ENCODE data around the gene MCTP2.

The MCTP2 gene

DNA sequence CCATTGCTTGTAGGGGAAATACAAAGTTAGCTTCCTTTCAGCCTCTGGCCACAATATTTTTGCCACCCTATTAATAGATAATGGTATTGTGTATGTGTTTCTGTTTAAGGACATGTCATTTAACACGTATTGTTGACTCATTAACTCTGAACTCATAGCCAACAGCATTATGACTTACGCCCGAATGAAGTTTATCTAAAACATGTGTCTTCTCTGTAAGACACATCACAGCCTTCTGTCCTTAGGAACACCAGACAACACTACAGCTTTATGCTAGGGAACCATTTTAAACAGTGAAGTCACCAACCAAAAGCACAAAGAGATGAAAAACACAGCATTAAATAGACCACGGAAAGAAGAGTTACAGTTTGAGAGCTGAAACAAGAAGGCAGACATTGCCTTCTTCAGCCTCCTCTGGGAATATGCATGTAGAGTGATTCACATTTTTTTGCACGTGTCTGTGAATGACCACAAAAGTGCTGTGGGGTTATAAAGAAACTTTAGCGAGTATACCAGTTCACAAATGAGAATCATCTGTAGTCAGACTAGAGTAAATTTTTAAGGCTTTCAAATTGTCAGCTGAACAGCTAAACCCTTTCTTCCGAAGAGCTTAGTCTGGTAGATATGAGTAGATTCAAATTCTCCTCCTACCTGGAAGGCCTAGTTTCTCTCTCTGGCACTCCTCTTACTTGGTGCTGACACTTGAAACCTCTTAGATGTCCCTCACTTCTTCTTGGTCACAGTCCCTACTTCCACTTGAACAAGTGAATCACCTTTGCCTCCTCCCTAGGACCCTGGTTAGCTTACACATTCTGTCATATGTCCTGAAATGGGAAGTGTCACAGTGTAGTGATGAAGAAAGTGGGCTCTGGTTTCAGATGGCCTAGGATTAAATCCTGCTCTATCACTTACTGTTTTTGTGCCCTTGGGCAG, 32.2 kb downstream of the MCTP2 start:
- peaks cover 7% of the 10 kb centered on the region for H3K4me1 ChIP-seq (ENCODE audit: control insufficient read depth, insufficient read depth, low read length, poor library complexity, severe bottlenecking)
- no peak overlapping the region for H3K4me3 ChIP-seq (ENCODE audit: extremely low read depth, insufficient read depth, low read length, poor library complexity, severe bottlenecking)
- H3K9me3 ChIP-seq (ENCODE audit: control insufficient read depth, low read length), result no peaks in the 10 kb centered on the region
- 83 to 95% methylated on average over 5 of the region's 7 CpGs for WGBS, 2 experiments (ENCODE audit: insufficient coverage in 2 of 2)
- no peaks in the 10 kb centered on the region for H3K36me3 ChIP-seq (ENCODE audit: control insufficient read depth, insufficient read depth, low read length)
- no peak overlapping the region for H3K27ac ChIP-seq (ENCODE audit: low read depth, low read length, severe bottlenecking)

DNA sequence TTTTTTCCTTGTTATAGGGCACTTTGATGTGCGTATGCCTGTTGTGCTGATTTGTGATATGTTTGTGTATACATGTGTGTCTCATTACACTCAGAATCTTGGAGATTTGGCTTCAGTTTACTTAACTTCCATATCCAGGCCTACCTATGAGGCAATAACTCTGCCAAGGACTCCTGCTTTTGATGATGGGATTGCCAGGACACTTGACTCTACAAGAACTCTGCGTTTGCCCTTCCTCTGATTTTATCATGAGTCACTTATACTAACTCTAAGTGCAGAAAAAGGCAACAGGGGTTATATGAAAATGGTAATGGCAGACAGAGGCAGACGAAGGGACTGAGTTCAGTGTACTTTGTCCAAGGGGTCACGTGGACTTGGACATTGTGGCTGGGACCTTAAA, 33.6 kb downstream of the MCTP2 start:
- H3K4me1 ChIP-seq (ENCODE audit: control insufficient read depth, insufficient read depth, low read length, poor library complexity, severe bottlenecking), result peaks cover 7% of the 10 kb centered on the region
- no peaks in the 10 kb centered on the region for H3K9me3 ChIP-seq (ENCODE audit: control insufficient read depth, low read length)
- no peaks in the 10 kb centered on the region for H3K36me3 ChIP-seq (ENCODE audit: control insufficient read depth, insufficient read depth, low read length)
- WGBS, 2 experiments (ENCODE audit: insufficient coverage in 2 of 2), result 94% methylated on average over 3 of the region's 4 CpGs; no CpG with 5 or more reads in 1 of the 2 experiments
- H3K27ac ChIP-seq (ENCODE audit: low read depth, low read length, severe bottlenecking), result no peak overlapping the region
- no peak overlapping the region for H3K4me3 ChIP-seq (ENCODE audit: extremely low read depth, insufficient read depth, low read length, poor library complexity, severe bottlenecking)

- Histone ChIP-seq H3K9me3 (ENCODE audit: control insufficient read depth, low read length) (no peaks in the 10 kb centered on the region), H3K4me1 (ENCODE audit: control insufficient read depth, insufficient read depth, low read length, poor library complexity, severe bottlenecking) (peaks cover 7% of the 10 kb centered on the region), H3K36me3 (ENCODE audit: control insufficient read depth, insufficient read depth, low read length) (no peaks in the 10 kb centered on the region), H3K27ac (ENCODE audit: low read depth, low read length, severe bottlenecking) (no peak overlapping the region), H3K4me3 (ENCODE audit: extremely low read depth, insufficient read depth, low read length, poor library complexity, severe bottlenecking) (no peak overlapping the region)
- 63% methylated on average over 5 of the region's 6 CpGs; no CpG with 5 or more reads in 1 of the 2 experiments for WGBS, 2 experiments (ENCODE audit: insufficient coverage in 2 of 2)
Measured at GRCh38 chr15:94265982-94266381, 34.6 kb downstream of the MCTP2 start.

GRCh38 chr15:94266789-94267188, 35.4 kb downstream of the MCTP2 start:
- Histone ChIP-seq H3K4me1 (ENCODE audit: control insufficient read depth, insufficient read depth, low read length, poor library complexity, severe bottlenecking) (peaks cover 7% of the 10 kb centered on the region), H3K9me3 (ENCODE audit: control insufficient read depth, low read length) (no peaks in the 10 kb centered on the region), H3K36me3 (ENCODE audit: control insufficient read depth, insufficient read depth, low read length) (no peaks in the 10 kb centered on the region), H3K27ac (ENCODE audit: low read depth, low read length, severe bottlenecking) (no peak overlapping the region), H3K4me3 (ENCODE audit: extremely low read depth, insufficient read depth, low read length, poor library complexity, severe bottlenecking) (no peak overlapping the region)
- 67 to 100% methylated on average over 1 of the region's 3 CpGs for WGBS, 2 experiments (ENCODE audit: insufficient coverage in 2 of 2)

- H3K9me3 ChIP-seq (ENCODE audit: control insufficient read depth, low read length), result no peaks in the 10 kb centered on the region
- no peak overlapping the region for H3K27ac ChIP-seq (ENCODE audit: low read depth, low read length, severe bottlenecking)
- no peaks in the 10 kb centered on the region for H3K36me3 ChIP-seq (ENCODE audit: control insufficient read depth, insufficient read depth, low read length)
- H3K4me1 ChIP-seq (ENCODE audit: control insufficient read depth, insufficient read depth, low read length, poor library complexity, severe bottlenecking), result peaks cover 7% of the 10 kb centered on the region
- WGBS, 2 experiments (ENCODE audit: insufficient coverage in 2 of 2), result 71% methylated on average over 1 of the region's 2 CpGs; no CpG with 5 or more reads in 1 of the 2 experiments
- no peak overlapping the region for H3K4me3 ChIP-seq (ENCODE audit: extremely low read depth, insufficient read depth, low read length, poor library complexity, severe bottlenecking)
Measured at GRCh38 chr15:94269954-94270353, 38.6 kb downstream of the MCTP2 start.

- no peak overlapping the region for H3K27ac ChIP-seq (ENCODE audit: low read depth, low read length, severe bottlenecking)
- 100% methylated on average over 1 of the region's 2 CpGs; no CpG with 5 or more reads in 1 of the 2 experiments for WGBS, 2 experiments (ENCODE audit: insufficient coverage in 2 of 2)
- no peaks in the 10 kb centered on the region for H3K36me3 ChIP-seq (ENCODE audit: control insufficient read depth, insufficient read depth, low read length)
- H3K4me3 ChIP-seq (ENCODE audit: extremely low read depth, insufficient read depth, low read length, poor library complexity, severe bottlenecking), result no peak overlapping the region
- H3K9me3 ChIP-seq (ENCODE audit: control insufficient read depth, low read length), result no peaks in the 10 kb centered on the region
- H3K4me1 ChIP-seq (ENCODE audit: control insufficient read depth, insufficient read depth, low read length, poor library complexity, severe bottlenecking), result peaks cover 7% of the 10 kb centered on the region
Measured at GRCh38 chr15:94270570-94270969, 39.2 kb downstream of the MCTP2 start.

DNA sequence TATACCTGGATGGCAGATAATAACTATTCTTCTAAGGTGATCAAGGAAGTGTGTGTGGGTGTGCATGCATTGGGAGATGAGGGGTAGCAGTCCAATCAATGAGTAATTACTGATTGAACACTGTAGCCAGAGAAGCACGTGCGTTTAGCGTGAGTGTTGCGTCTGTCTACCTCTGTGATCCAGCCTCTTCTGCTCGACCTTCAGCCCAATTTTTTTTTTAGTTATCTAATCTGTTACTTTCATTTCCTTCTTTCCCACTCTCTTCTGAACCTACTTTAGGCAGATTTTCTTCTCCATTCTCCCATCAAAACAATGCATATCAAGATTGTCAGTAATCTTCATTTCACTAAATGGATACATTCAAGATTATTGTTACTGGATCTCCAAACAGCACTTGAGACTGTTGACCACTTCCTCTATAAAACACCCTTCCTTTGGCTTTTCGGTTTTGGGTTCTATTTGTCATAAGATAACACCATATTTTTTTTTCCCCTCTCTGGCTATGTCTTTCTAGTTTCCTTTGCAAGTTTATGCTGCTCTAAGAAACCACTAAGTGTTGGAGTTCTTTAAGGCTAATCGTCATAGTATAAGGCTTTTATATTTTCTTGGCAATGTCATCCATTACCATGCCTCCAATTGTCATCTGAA, 41.0 kb downstream of the MCTP2 start:
- 90 to 91% methylated on average over 6 of the region's 7 CpGs for WGBS, 2 experiments (ENCODE audit: insufficient coverage in 2 of 2)
- Histone ChIP-seq H3K27ac (ENCODE audit: low read depth, low read length, severe bottlenecking) (no peak overlapping the region), H3K4me3 (ENCODE audit: extremely low read depth, insufficient read depth, low read length, poor library complexity, severe bottlenecking) (no peak overlapping the region), H3K9me3 (ENCODE audit: control insufficient read depth, low read length) (no peaks in the 10 kb centered on the region), H3K4me1 (ENCODE audit: control insufficient read depth, insufficient read depth, low read length, poor library complexity, severe bottlenecking) (no peaks in the 10 kb centered on the region), H3K36me3 (ENCODE audit: control insufficient read depth, insufficient read depth, low read length) (no peaks in the 10 kb centered on the region)

- 63 to 80% methylated on average over 1 of the region's 1 CpG for WGBS, 2 experiments (ENCODE audit: insufficient coverage in 2 of 2)
- Histone ChIP-seq H3K9me3 (ENCODE audit: control insufficient read depth, low read length) (no peaks in the 10 kb centered on the region), H3K27ac (ENCODE audit: low read depth, low read length, severe bottlenecking) (no peak overlapping the region), H3K4me3 (ENCODE audit: extremely low read depth, insufficient read depth, low read length, poor library complexity, severe bottlenecking) (no peak overlapping the region), H3K4me1 (ENCODE audit: control insufficient read depth, insufficient read depth, low read length, poor library complexity, severe bottlenecking) (no peaks in the 10 kb centered on the region), H3K36me3 (ENCODE audit: control insufficient read depth, insufficient read depth, low read length) (no peaks in the 10 kb centered on the region)
Measured at GRCh38 chr15:94273826-94274225, 42.5 kb downstream of the MCTP2 start.

- H3K27ac ChIP-seq (ENCODE audit: low read depth, low read length, severe bottlenecking), result no peak overlapping the region
- no peaks in the 10 kb centered on the region for H3K36me3 ChIP-seq (ENCODE audit: control insufficient read depth, insufficient read depth, low read length)
- H3K9me3 ChIP-seq (ENCODE audit: control insufficient read depth, low read length), result no peaks in the 10 kb centered on the region
- no peak overlapping the region for H3K4me3 ChIP-seq (ENCODE audit: extremely low read depth, insufficient read depth, low read length, poor library complexity, severe bottlenecking)
- no peaks in the 10 kb centered on the region for H3K4me1 ChIP-seq (ENCODE audit: control insufficient read depth, insufficient read depth, low read length, poor library complexity, severe bottlenecking)
- no CpG with 5 or more reads among the region's 1 CpG for WGBS, 2 experiments (ENCODE audit: insufficient coverage in 2 of 2)
Measured at GRCh38 chr15:94274745-94275144, 43.4 kb downstream of the MCTP2 start.

GRCh38 chr15:94277485-94277884, 46.1 kb downstream of the MCTP2 start:
- H3K9me3 ChIP-seq (ENCODE audit: control insufficient read depth, low read length), result no peaks in the 10 kb centered on the region
- no peaks in the 10 kb centered on the region for H3K4me1 ChIP-seq (ENCODE audit: control insufficient read depth, insufficient read depth, low read length, poor library complexity, severe bottlenecking)
- no CpG with 5 or more reads among the region's 1 CpG for WGBS, 2 experiments (ENCODE audit: insufficient coverage in 2 of 2)
- H3K4me3 ChIP-seq (ENCODE audit: extremely low read depth, insufficient read depth, low read length, poor library complexity, severe bottlenecking), result no peak overlapping the region
- H3K27ac ChIP-seq (ENCODE audit: low read depth, low read length, severe bottlenecking), result no peak overlapping the region
- H3K36me3 ChIP-seq (ENCODE audit: control insufficient read depth, insufficient read depth, low read length), result no peaks in the 10 kb centered on the region

DNA sequence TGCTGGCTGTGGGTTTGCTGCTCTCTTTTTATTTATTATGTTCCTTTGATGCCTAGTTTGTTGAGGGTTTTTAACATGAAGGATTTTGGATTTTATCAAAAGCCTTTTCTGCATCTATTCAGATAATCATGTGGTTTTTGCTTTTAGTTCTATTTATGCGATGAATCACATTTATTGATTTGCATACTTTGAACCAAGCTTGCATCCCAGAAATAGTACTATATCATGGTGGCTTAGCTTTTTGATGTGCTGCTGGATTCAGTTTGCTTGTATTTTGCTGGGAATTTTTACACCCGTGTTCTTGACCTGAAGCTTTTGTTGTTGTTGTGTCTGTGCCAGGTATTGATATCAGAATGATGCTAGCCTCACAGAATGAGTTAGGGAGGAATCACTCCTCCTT, 48.4 kb downstream of the MCTP2 start:
- Histone ChIP-seq H3K9me3 (ENCODE audit: control insufficient read depth, low read length) (no peaks in the 10 kb centered on the region), H3K4me1 (ENCODE audit: control insufficient read depth, insufficient read depth, low read length, poor library complexity, severe bottlenecking) (no peaks in the 10 kb centered on the region), H3K27ac (ENCODE audit: low read depth, low read length, severe bottlenecking) (no peak overlapping the region), H3K4me3 (ENCODE audit: extremely low read depth, insufficient read depth, low read length, poor library complexity, severe bottlenecking) (no peak overlapping the region), H3K36me3 (ENCODE audit: control insufficient read depth, insufficient read depth, low read length) (no peaks in the 10 kb centered on the region)
- WGBS, 2 experiments (ENCODE audit: insufficient coverage in 2 of 2), result 57 to 67% methylated on average over 1 of the region's 2 CpGs

Measured in mesodermal cell (in vitro differentiated cells).